GM21423 (cell line): Measurements from ENCODE around the gene GPATCH2.
A peak's percentile ranks its signal among the peaks of the same experiment; 100 is the strongest.
"Not testable (repeated sequence)": the region's sequence is repeated elsewhere in the genome, so short reads cannot be mapped to it uniquely, and the experiment has no call there.

Experiments used
- ATAC-seq: cut with Tn5 transposase; IDR thresholded peaks from one replicate; pipeline ENCODE4 v1.9.1; 2021; ENCODE audit warnings: mild to moderate bottlenecking, moderate library complexity; ENCODE audit not compliant: unreplicated experiment

The GPATCH2 gene

DNA sequence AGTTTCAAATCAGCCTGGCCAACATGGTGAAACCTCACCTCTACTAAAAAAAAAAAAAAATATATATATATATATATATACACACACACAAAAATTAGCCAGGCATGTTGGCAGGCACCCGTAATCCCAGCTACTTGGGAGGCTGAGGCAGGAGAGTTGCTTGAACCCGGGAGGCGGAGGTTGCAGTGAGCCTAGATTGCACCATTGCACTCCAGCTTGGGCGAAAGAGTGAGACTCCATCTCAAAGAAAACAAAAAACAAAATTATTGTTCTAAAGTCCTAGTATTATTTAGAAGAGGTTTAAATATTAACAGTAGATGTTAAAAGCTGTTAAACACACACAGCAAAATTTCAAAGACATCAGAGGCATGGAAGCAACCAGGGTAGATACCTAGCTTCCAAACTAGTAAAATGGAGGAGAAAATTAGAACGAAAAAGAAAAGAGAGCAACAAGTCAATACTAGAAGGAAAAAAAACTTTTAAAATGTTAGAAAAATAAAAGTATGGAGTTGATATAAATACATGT lies 46.5 kb downstream of the GPATCH2 start:
- ATAC-seq, result not testable (repeated sequence)

DNA sequence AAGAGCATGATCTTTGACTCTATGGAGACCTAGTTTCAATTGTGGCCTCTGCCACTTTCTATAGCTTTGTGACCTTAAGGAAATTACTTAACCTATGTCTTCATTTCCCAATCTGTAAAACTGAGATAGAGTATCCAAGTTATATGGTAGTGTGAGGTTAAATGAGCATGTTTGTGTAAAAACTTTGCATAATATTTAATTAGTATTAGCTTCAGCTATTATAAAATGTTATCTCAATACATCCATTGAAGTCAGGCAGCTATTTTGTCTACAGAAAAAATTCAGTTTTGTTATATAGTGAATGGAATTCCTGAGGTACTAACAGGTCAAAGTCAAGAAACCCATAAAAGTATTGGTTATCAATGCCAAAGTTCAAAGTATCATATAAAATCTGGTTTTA lies 53.6 kb downstream of the GPATCH2 start:
- ATAC-seq, result no peak

DNA sequence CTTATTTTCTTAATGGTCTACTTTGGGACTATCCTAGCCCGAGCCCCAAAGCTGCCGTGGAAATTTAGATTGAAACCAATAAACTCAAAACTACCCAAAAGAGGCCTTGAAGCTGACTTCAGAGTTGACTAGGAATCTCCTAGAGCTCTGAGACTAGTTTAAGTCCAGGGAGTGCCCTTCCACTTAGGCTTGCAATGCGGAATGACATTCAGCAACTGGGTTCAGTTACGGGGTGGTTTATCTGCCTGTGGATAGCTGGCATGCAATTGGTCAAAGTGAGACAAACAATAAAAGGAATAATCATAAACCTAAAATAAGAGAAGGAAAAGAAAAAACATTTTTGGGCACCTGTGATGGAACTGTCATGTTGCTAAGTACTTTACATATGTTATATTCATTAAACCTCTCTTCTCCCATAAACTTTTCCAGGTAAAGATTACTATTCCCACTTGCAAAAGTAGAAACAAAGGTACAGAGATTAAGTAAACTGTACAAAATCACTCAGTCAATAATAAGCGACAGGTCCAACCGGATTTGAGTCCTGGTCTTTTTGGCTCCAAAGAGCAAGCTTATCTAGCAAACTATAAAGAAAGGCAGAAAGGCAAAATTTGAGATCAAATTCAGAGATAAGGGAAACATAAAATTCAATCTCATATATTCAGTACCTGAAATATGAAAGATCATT lies 56.5 kb downstream of the GPATCH2 start:
- no peak for ATAC-seq

DNA sequence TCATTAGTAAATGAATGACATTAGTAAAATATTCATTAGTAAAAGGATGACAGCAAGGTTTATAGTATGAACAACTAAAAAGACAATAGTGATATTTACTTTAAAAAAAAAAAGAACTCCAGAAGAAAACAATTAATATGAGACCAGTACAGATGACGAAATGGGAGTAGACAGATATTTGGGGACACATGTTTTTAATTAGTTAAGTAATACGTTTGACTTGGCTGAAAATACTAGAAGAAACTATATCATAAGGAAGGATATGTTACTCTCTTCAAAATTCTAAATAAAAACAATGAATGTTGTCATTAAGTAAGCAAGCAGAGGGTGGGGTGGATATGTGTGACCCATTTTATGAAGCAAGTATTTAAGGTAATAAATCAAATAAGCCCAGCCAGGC lies 61.9 kb downstream of the GPATCH2 start:
- no peak for ATAC-seq

DNA sequence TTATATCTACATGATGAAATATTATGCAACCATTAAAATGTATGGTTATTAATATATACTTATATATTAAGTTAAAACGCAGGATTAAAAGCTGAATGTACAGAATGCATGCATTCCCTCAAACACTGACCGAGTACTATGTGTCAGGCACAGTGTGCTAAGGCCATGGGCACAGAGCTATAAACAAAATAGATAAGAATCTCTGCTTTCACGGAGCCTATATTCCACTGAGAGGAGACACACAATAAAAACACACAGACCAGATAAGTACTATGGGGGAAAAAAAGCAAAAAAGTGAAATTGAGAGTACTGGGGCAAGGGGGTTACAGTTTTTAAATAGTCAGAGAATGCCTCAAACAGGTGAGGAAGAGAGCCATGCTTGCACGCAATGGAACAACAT lies 62.7 kb downstream of the GPATCH2 start:
- no peak for ATAC-seq

DNA sequence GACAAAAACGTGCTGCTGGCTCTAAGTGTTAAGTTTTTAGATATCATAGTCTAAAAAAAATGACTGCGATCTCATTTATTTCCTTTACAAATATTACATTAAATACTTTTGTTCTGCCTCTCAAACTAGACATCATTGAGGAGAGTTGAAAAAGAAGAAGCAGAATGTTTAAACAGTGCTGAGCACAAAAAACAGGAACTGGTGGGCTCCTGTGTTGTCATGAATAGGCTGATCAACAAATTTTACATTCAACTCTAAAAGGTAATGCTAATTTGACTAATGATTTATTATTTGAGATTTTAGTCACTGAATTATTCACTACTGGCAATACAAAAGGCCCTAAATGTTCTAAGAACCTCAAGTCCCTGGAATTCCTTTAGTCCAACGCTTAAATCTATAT lies 66.1 kb downstream of the GPATCH2 start:
- no peak for ATAC-seq

DNA sequence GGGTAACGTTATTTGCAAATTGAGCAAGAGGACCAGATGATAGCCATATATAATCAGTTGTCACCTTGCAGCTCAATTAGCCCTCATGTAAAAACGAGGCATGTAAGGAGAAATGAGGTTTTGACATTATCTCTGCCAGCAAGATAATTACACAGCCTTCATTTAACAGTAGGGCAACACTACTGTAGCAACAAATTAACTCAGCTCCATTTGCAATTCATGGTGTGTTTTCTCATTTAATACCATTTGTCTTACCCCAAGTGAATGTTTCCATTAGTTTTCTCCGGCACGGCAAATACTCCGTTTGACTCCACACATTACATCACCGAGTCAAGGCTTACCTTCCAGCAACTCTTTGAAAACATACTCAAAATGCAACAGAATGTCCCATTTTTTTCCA lies 66.7 kb downstream of the GPATCH2 start:
- no peak for ATAC-seq

DNA sequence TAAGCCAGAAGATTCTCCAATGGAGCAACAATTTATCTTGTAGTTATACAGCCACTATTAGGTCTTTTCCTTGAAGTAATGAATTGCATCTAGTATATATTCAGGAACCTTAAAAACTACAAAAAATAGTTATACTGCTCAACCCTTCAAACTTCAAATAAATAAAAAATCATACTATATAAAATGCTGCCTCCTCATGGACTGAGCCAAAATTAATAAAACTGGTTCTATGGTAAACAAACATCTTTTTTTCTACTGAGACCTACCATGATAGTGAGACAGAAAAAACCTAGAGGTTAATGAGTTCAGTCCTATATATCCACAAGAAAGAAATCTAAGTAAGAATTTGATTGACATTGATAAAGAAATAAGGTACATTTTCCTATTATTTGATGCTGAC lies 67.7 kb downstream of the GPATCH2 start:
- ATAC-seq, result no peak

DNA sequence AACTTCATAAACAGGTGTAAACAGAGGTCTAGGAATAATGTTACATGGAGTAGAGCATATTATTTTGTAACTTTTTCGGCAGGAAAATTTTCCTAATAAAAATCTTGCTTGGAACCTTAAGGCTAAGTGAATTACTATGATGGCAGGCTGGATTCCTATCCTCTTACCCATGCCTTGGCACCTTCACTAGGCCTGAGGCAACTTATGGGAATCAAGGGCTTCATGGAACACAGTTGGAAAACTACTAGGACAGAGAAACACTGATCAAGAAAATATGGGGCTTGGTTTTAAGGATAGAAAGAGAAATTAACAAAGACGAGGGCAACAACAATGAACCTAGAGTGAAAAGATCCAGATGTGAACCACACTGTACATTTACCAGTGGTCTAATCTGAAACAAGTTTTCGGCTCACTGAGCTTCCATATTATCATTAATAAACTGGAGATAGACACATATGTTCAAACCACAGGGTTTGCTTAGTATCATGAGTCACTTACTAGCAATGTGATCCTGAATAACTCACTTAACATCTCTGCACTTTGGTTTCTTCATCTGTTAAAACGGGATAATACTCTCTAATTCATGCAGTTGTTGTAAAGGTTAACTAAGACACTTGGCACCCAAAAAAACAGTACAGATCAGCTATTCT lies 68.5 kb downstream of the GPATCH2 start:
- ATAC-seq, result no peak

DNA sequence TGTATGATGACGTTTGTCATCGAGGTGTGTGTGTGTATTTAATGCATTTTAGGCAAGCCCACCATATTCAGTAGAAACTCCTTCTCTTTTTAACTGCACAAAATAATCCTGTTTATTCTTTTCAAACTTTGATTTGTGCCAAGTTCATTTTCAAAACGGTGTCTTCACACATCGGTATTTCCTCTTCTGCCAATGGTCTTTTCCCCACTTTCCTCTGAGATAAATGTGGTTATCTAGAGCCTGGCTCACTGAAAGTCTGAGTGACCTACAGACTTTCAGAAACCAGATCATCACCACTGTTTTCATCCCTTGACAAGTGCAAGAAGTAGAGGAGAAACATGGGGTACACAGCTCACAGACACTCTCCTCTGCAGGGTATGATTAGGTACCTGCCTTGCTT lies 69.4 kb downstream of the GPATCH2 start:
- no peak for ATAC-seq

DNA sequence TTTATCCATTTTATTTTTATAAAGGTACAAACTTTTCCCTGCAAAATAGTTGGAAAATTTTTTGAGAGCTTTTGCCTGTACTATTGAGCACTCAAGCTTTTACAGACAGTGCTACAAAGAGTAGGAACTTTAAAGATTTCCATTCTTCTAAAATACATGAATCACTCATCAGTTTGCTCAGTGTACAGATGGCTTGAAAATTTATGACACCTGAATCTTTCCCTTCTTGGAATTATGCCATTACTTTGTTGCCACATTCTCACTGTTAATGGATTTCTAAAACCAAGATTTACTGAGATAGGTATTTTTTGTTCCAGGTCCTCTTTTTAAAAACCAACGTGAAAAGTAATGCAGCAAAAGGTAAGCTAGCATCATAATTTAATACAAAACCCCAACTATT lies 76.0 kb downstream of the GPATCH2 start:
- ATAC-seq, result no peak

DNA sequence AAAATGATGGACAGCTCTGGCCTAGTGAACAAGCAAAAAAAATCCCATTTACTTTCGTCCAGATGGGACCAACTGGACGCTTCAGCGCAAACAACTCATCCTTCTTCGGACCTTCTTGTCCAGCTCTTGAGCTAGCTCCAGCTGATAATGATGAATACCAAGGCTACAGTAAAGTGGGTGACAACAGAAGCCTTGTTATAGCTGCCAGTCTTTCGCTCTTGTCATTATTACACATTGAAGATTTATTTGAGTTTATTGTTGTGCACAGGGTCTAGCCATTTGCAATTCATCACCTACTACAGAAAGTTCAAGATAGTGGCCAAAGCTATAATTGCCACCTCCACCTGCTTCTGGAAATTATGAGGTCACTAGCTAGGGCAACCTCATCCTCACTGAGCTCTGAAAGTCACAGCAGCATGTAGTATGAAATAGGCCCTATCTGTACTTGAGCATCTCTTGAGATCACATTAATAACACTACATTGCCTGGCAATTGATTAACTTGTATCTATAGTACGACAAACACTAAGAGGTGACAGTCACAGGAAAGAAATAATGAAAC lies 76.9 kb downstream of the GPATCH2 start:
- no peak for ATAC-seq

DNA sequence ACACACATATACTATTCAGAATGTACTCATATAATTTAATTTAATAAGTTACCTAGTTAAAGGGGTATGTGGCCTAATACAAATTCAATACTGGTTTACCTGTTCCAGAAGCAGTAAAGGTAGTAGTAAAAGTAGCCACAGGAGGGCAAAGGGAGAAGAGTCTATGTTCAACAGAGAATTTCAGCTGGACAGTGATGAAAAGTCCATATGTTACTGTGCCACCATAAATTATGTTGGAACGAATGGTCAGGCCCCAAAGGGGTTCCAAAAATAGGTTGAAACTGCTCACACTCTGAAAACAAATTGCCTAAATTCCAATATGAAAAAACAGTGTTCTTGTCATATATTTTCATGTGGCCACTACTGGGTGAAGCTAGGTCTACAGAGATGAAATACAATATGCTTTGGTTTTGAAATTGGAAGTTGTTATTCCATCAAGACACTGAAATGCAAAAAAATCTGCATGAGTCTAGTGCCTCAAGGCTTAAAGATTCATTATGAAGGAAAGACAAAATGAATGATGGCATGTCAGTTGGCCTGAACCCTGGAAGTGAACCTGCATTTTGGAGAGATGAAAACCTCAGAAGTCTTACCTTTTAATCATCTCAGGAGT lies 78.4 kb downstream of the GPATCH2 start:
- no peak for ATAC-seq

DNA sequence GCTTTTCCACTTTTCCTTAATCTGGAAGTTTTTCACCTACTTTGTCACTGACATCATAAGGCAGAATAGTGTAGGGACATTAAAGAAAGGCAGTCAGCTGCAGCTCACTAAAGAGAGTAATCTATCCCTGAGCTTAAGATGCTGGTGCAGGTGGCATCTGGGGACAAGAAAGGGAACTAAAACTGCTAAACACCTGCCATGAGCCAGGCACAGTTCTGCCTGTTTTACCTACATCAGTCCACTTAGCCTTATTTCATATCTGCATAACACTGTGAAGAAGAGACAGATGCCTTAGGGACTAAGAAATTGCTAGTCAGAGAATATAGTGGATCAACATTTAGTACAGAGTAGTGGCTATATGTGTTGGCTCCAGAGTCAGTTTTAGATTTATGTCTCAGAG lies 88.1 kb downstream of the GPATCH2 start:
- peak; percentile 89 for ATAC-seq

DNA sequence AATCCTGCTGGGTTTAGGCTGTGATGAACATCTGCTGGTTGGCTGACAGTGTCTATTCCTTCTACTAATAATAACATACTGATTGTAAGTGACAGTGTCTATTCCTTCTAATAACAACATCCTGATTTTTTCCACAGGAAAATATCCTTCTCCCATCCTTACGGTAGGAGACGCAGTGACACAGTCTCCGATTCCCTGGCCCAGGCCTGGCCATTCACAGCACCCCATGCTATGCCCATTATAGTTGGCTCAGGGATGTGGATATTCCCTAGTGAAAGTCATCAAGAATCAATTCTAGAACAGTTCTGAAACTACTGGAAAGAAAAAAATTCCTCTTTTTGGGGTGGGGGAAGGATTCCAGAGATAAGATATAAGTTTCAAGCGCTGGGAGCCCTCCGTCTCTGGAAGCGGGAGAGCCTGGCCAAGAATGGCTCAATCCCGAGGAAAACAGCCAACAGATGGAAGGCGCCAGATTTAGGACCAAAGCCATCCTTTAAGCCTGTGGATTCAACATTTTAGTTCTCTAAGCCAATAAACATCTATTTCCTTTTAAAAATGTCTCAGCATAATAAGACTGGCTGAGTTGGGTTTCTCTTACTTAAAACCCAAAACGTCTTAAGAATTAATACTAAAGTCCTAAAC lies 88.6 kb downstream of the GPATCH2 start:
- no peak for ATAC-seq

DNA sequence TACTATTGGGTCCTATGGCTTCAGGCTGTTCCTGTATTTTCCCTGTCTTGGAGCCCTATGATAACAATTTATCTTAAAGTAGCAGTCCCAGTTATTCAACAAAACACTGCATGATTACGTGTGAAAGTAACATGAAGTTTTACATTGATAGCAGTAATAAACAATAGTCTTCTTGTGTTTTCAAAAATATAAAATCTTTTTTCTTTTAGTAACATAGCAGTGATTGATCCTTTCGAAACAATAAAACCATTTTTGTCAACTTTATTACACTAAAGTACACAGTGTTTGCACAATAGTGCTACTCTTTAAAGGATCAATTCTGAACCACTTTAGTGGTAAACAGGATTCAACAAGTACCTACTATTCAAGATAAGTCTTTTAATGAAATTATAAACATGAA lies 90.6 kb downstream of the GPATCH2 start:
- ATAC-seq, result no peak

DNA sequence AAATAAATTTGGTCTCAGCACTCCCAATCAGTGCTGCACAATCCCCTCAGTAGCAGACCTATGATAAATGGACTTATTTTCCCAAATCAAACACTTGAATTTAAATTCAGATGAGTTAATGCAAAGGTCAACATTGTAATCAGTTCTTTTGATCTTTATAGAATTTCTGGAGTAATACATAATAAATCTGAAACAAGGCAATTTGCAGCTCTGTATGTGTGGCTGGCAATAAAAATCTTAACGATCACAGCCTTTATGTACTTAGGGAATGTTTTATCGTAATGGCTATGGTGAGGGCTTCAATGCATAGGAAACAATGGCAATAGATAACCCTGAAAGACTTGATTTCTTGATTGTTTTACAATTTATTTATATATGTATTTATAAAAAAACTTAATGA lies 91.4 kb downstream of the GPATCH2 start:
- ATAC-seq, result no peak

DNA sequence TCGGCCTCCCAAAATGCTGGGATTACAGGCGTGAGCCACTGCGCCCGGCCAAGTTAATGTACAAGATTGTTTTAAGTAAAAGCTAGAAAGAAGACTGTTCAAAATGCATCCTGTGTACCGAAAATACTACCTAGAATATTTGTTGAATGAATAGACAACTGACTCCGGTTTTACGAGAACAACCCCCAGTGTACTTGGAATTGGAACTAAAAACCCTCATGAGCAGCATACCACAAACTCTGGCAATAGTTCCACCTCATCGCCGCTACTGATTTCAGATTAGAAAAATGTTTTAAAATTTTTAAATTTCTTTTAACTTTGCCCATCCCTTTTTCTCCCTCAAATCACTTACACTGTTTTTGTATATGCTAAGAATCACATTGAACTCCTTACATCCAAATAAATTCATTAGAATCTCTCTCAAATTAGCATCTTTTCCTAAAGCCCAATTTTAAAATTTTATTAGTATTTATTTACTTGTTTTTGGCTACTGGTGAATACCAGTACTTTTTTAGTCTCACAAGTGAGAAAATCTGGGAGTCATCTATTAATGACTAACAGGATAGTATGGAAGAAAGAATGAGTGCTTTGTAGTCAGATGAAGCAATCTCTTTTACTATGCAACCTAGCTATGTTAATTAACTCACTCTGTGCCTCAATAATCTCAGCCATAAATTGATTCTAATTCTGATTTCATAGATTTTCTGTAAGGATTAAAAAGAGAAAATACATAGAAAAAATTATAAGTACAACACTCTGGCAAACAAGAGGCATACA lies 95.1 kb downstream of the GPATCH2 start:
- ATAC-seq, result no peak

DNA sequence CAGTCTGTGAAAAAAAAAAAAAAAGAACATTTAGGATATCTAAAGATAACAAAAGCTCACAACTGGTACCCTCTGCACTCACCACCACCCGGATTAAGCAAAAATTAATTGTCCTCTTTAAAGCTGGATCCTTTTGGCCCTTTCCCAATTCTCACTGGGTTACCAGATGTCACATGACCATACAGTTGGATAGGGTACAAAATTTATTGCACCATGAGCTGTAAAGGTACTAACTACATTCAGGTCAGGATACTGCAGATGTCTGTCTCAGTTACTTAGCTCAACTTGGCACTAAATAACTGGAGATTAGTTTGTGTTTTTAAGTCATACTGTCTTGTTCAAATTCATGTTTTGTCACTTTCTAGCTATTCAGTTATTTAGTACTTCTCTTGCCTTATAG lies 96.3 kb downstream of the GPATCH2 start:
- ATAC-seq, result no peak

DNA sequence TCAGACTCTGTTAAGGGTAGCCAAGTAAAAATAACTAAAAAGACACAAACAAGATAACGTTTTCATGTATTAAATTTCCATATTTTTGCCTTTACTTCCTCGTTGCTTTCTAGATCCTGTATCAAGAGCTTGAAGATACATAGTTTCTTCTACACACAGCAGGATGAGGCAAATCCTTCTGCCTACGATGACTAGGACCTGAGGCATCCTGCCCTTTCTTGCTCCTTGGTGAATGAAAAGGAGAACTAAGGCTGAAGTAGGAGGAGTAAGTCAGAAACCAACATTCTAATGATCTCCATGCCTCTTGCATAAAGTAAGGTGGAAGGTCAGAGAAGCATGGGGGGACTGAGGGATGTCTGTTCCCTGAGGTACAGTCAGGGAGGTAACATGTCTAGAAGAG lies 102.6 kb downstream of the GPATCH2 start:
- ATAC-seq, result no peak

DNA sequence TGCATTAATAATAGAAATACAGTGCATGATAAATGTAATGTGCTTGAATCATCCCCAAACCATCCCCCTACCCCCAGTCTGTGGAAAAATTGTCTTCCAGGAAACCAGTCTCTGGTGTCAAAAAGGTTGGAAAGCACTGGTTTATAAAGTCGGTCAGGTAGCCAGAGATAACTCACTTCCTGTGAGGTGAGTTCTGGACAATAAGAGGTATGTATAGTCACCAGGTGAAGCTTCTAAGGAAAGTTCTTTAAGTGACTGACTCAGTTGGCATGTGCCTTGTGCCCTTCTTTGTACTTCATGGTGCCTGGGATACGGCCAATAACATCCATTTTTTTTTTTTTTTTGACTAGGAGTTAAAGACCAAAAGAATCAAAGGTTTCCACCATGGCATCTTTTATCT lies 103.7 kb downstream of the GPATCH2 start:
- ATAC-seq, result no peak
